Neural crest cell (in vitro differentiated cells): ENCODE data around the gene TAX1BP3. TPM values are rescaled to one million over a fixed set of nuclear protein-coding genes. Genes with fewer than 3 reads are reported as not detected.

Experiments
- DNase-seq: peaks from one replicate; pipeline ENCODE4 v3.0.0; 2021; ENCODE audit warnings: low read depth, mixed read lengths, low spot score
- H3K27ac Mint-ChIP-seq: one replicate; pipeline ENCODE4 v1.8.0; 2021; ENCODE audit warnings: mild to moderate bottlenecking, mixed read lengths; ENCODE audit not compliant: unreplicated experiment
- H3K27me3 Mint-ChIP-seq: 2 replicates; pipeline ENCODE4 v1.8.0; 2021; ENCODE audit warnings: low read depth, mild to moderate bottlenecking, mixed read lengths
- H3K36me3 Mint-ChIP-seq: 2 replicates; pipeline ENCODE4 v1.8.0; 2021; ENCODE audit warnings: low read depth, mild to moderate bottlenecking, mixed read lengths
- H3K4me1 Mint-ChIP-seq: 2 replicates; pipeline ENCODE4 v1.8.0; 2021; ENCODE audit warnings: mixed read lengths
- H3K4me3 Mint-ChIP-seq: one replicate; pipeline ENCODE4 v1.8.0; 2021; ENCODE audit warnings: mild to moderate bottlenecking, mixed read lengths
- H3K9me3 Mint-ChIP-seq: 2 replicates; pipeline ENCODE4 v1.8.0; 2021; ENCODE audit warnings: mixed read lengths
- total RNA-seq: library from RNA; stranded (reverse); gene quantifications from 2 replicates; pipeline ENCODE4 v1.2.1, GENCODE V29; 2021
- TF ChIP-seq, protein P1 (sequence below): fragments of 200-600 bp; sonication (generic); conservative IDR thresholded peaks from 2 replicates; pipeline ENCODE4 v1.5.0; 2021; ENCODE audit warnings: antibody characterized with exemption, mild to moderate bottlenecking

Gene TAX1BP3
- total RNA-seq, 1 donor from 2014 or later = 65.8 TPM

DNA sequence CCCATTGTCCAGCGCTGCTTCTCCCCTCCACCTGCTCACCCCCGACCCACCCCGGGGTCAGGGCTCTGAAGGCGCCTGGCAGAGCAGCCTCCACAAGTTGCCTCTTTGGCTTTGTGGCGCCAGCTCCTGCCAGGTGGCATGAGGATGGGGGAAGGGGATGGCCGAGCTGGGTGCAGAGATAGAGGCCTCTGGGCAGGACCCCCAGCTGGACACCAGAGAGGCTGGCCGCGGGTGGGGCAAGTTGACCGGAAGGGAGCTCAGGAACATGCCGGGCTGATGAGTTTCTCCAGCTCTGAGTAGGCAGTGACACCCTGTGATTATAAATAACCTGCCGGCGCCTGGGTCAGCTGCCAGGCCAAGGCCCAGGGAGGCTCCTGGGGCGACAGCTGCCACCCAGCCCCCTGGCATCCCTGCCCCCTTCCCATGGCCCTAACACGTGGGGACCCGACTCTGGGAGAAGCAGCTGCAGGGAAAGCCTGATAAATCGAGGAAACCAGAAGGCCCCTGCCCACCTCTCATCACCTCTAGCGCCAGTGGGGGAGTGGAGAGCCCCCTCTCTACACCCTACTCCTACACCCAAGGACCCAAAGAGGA is 26.8 kb upstream of the TAX1BP3 start:
- Mint-ChIP-seq H3K4me3 (peak overlapping the region; percentile 23), H3K27ac (no peak overlapping the region)

DNA sequence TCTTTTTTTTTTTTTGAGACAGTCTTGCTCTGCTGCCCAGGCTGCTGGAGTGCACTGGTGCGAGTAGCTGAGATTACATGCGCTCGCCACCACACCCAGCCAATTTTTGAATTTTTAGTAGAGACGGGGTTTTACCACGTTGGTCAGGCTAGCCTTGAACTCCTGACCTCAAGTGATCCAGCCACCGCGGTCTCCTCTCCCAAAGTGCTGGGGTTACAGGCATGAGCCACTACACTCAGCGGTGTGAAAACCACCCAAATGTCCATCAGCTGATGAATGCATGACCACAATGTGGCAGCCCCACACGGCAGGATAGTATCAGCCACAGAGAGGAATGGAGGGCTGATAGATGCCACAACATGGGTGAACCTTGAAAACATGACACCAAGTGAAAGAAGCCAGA is 25.5 kb upstream of the TAX1BP3 start:
- peaks cover 67% of the 10 kb centered on the region for H3K27me3 Mint-ChIP-seq
- H3K4me1 Mint-ChIP-seq = peaks cover 4% of the 10 kb centered on the region
- H3K4me3 Mint-ChIP-seq = no peak overlapping the region
- TF ChIP-seq, protein P1, sequence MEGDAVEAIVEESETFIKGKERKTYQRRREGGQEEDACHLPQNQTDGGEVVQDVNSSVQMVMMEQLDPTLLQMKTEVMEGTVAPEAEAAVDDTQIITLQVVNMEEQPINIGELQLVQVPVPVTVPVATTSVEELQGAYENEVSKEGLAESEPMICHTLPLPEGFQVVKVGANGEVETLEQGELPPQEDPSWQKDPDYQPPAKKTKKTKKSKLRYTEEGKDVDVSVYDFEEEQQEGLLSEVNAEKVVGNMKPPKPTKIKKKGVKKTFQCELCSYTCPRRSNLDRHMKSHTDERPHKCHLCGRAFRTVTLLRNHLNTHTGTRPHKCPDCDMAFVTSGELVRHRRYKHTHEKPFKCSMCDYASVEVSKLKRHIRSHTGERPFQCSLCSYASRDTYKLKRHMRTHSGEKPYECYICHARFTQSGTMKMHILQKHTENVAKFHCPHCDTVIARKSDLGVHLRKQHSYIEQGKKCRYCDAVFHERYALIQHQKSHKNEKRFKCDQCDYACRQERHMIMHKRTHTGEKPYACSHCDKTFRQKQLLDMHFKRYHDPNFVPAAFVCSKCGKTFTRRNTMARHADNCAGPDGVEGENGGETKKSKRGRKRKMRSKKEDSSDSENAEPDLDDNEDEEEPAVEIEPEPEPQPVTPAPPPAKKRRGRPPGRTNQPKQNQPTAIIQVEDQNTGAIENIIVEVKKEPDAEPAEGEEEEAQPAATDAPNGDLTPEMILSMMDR = no peak
- DNase-seq = no peak
- no peaks in the 10 kb centered on the region for H3K9me3 Mint-ChIP-seq
- H3K27ac Mint-ChIP-seq = no peak overlapping the region
- no peaks in the 10 kb centered on the region for H3K36me3 Mint-ChIP-seq

More for the DNA sequence above, 26.8 kb upstream of the TAX1BP3 start:
- H3K27me3 Mint-ChIP-seq = peaks cover 67% of the 10 kb centered on the region
- peaks cover 4% of the 10 kb centered on the region for H3K4me1 Mint-ChIP-seq
- no peak for DNase-seq
- TF ChIP-seq, protein P1 = no peak
- H3K9me3 Mint-ChIP-seq = no peaks in the 10 kb centered on the region
- H3K36me3 Mint-ChIP-seq = no peaks in the 10 kb centered on the region

DNA sequence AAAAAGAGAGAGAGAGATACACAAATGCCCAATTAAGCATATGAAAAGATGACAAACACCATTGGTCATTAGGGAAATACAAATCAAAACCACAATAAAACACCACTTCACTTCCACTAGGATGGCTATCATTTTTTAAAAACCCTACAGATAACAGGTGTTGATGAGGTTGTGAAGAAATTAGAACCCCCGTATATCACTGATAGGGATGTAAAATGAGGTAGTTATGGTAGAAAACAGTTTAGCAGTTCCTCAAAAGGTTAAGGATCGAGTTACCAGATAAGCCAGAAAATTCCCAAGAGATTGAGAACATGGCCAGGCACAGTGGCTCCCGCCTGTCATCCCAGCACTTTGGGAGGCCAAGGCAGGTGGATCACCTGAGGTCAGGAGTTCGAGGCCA is 24.8 kb upstream of the TAX1BP3 start:
- peak overlapping the region; percentile 31 for H3K4me3 Mint-ChIP-seq
- H3K27me3 Mint-ChIP-seq = peaks cover 60% of the 10 kb centered on the region
- DNase-seq = no peak
- H3K36me3 Mint-ChIP-seq = no peaks in the 10 kb centered on the region
- peaks cover 4% of the 10 kb centered on the region for H3K4me1 Mint-ChIP-seq
- no peaks in the 10 kb centered on the region for H3K9me3 Mint-ChIP-seq
- no peak overlapping the region for H3K27ac Mint-ChIP-seq
- TF ChIP-seq, protein P1 = no peak

DNA sequence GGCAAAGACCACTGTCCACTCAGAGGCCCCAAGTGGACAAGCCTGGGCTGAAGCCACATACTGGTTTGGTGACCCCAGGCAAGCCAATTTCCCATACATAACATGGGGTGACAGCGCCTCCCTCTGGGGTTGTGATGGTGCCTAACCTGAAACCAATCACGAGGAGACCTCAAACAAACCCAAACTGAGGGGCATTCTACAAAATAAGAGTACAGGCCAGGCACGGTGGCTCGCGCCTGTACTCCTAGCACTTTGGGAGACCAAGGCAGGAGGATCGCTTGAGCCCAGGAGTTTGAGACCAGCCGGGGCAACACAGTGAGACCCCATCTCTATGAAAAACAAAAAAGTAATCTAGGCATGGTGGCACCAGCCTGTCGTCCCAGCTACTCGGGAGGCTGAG is 24.0 kb upstream of the TAX1BP3 start:
- H3K27me3 Mint-ChIP-seq = peaks cover 52% of the 10 kb centered on the region
- TF ChIP-seq, protein P1 = no peak

DNA sequence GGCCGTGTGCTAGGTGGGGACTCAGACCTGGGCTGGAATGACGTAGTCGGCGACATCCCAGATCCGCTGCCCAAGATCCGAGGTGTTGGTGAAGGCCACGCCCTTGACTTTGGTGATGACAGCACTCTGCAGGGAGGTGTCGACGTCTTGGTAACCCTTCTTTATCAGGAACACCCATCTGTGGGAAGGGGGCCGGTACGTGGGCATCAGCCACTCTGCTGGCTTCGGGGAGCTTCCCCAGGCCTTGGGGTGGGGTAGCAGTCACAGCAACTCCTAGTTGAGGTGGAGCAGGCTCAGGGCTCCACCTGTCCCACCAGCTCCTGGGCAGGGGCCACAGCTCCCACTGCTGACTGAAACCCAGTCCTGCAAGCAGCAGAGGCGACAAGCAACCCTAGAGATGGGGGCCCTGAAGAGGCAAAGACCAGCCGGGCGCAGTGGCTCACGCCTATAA is 23.3 kb upstream of the TAX1BP3 start:
- Mint-ChIP-seq H3K36me3 (no peaks in the 10 kb centered on the region), H3K4me3 (no peak overlapping the region), H3K27me3 (peaks cover 45% of the 10 kb centered on the region), H3K4me1 (peaks cover 4% of the 10 kb centered on the region), H3K9me3 (no peaks in the 10 kb centered on the region), H3K27ac (no peak overlapping the region)
- no peak for DNase-seq
- TF ChIP-seq, protein P1 = no peak

More for the DNA sequence above, 24.0 kb upstream of the TAX1BP3 start:
- Mint-ChIP-seq H3K27ac (no peak overlapping the region), H3K9me3 (no peaks in the 10 kb centered on the region), H3K36me3 (no peaks in the 10 kb centered on the region), H3K4me1 (peaks cover 4% of the 10 kb centered on the region), H3K4me3 (no peak overlapping the region)
- DNase-seq = no peak
